Measurements from ENCODE around the gene NTNG1. TPM values are rescaled to one million over a fixed set of nuclear protein-coding genes. Genes with fewer than 3 reads are reported as not detected.

Gene NTNG1
- total and polyA plus RNA-seq, 5 donors from 2014 or later, result not detected

Other genes starting within 250 kb of the NTNG1 start
- 7.8 TPM for gene PRMT6, start 84.4 kb upstream of the NTNG1 start, total RNA-seq
- 10 to 100 TPM; 13.7 to 17.1 (median 14.6) TPM for gene PRMT6, start 84.4 kb upstream of the NTNG1 start, polyA plus RNA-seq